MCF 10A (cell line): ENCODE data around the gene APOC3. TPM values are rescaled to one million over a fixed set of nuclear protein-coding genes. Genes with fewer than 3 reads are reported as not detected.

Experiments used
- BruUV-seq: library from RNA; stranded (reverse); fragments of 400-500 nt; replicated peaks from 2 replicates; lab custom pipeline; 2021; lab: Mats Ljungman, UMichigan
- CTCF ChIA-PET: fragments of 300-600 bp; sonication (Branson Sonifier 250); formaldehyde crosslinking; extraction: SDS; loops from one replicate; lab custom pipeline; 2021; ENCODE audit warnings: antibody characterized with exemption, inconsistent platforms; lab: Yijun Ruan, JAX
- POLR2A ChIA-PET: fragments of 300-600, 350-650 bp; sonication (Branson Sonifier 250); formaldehyde crosslinking; extraction: SDS; loops from one replicate; lab custom pipeline; 2020; ENCODE audit warnings: antibody characterized with exemption, inconsistent platforms; lab: Yijun Ruan, JAX
- DNase-seq: peaks from one replicate; pipeline ENCODE4 v3.0.0-alpha.2; 2018; ENCODE audit not compliant: unreplicated experiment
- H3K27ac Mint-ChIP-seq: one replicate; pipeline ENCODE4 v1.8.0; 2022; ENCODE audit warnings: mild to moderate bottlenecking, low read depth, mixed read lengths; ENCODE audit not compliant: unreplicated experiment
- H3K27me3 Mint-ChIP-seq: one replicate; pipeline ENCODE4 v1.8.0; 2022; ENCODE audit warnings: mixed read lengths; ENCODE audit not compliant: insufficient read depth, unreplicated experiment
- H3K36me3 Mint-ChIP-seq: one replicate; pipeline ENCODE4 v1.8.0; 2022; ENCODE audit warnings: mild to moderate bottlenecking, moderate library complexity, mixed read lengths; ENCODE audit not compliant: insufficient read depth, unreplicated experiment
- H3K4me1 Mint-ChIP-seq: one replicate; pipeline ENCODE4 v1.8.0; 2022; ENCODE audit warnings: mixed read lengths; ENCODE audit not compliant: insufficient read depth, unreplicated experiment
- H3K4me3 Mint-ChIP-seq: one replicate; pipeline ENCODE4 v1.8.0; 2022; ENCODE audit warnings: mild to moderate bottlenecking, moderate library complexity, mixed read lengths; ENCODE audit not compliant: unreplicated experiment
- H3K9me3 Mint-ChIP-seq: one replicate; pipeline ENCODE4 v1.8.0; 2022; ENCODE audit warnings: mixed read lengths; ENCODE audit not compliant: unreplicated experiment
- intact Hi-C: fragments of 100-400 bp; cut with micrococcal nuclease; formaldehyde crosslinking; loops from 2 replicates; pipeline ENCODE4 v1.14.1; 2022
- total RNA-seq: library from RNA; stranded (reverse); gene quantifications from 2 replicates; pipeline ENCODE4 v1.2.3, GENCODE V29; 2022
- TF ChIP-seq, protein P1 (sequence below): fragments of 200-600 bp; IDR thresholded peaks from one replicate; pipeline ENCODE4 v1.8.0; 2022; ENCODE audit warnings: antibody characterized with exemption, mild to moderate bottlenecking; ENCODE audit not compliant: unreplicated experiment

The APOC3 gene
- total RNA-seq, 1 experiment from 2014 or later, result not detected

DNA sequence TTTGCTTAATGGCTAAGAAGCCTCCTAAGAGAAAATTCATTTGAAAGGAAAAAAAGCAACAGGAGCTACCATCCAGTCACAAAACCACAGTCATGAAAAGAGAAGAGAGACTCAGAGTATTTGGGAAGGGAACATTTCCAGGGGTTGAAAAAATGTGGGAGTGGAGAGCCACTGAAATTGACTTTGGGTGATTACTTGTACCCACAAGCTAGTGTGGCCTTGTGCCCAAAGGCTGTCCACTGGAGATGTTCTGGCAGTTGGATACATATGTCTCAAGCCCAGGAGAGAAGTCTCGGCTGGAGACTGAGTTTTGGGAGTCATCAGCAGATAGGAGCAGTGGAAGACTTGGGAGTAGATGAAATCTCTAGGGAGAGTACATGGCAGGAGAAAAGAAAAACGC is 34.9 kb upstream of the APOC3 start:
- Mint-ChIP-seq H3K4me3 (no peak overlapping the region), H3K36me3 (no peaks in the 10 kb centered on the region), H3K4me1 (peaks cover 21% of the 10 kb centered on the region), H3K9me3 (no peaks in the 10 kb centered on the region), H3K27me3 (no peaks in the 10 kb centered on the region), H3K27ac (peak overlapping the region; percentile 43)
- POLR2A ChIA-PET, result interaction anchor here (1.5 to 2.1 kb wide), 2 partner anchors 9 to 14 kb away, joined by 3 to 5 read pairs; no protein-coding TSS in a partner anchor
- CTCF ChIA-PET, result interaction anchor here (0.9 to 9.7 kb wide), 3 partner anchors 40 to 311 kb away, joined by 4 to 124 read pairs (median 7); partner anchors contain the start of gene APOA1
- intact Hi-C loops, result loop anchor here (5.0 kb wide), 1 partner anchor 432 kb away; no protein-coding TSS in a partner anchor
- no TSS peak for BruUV-seq
- DNase-seq, result no peak
- TF ChIP-seq, protein P1, sequence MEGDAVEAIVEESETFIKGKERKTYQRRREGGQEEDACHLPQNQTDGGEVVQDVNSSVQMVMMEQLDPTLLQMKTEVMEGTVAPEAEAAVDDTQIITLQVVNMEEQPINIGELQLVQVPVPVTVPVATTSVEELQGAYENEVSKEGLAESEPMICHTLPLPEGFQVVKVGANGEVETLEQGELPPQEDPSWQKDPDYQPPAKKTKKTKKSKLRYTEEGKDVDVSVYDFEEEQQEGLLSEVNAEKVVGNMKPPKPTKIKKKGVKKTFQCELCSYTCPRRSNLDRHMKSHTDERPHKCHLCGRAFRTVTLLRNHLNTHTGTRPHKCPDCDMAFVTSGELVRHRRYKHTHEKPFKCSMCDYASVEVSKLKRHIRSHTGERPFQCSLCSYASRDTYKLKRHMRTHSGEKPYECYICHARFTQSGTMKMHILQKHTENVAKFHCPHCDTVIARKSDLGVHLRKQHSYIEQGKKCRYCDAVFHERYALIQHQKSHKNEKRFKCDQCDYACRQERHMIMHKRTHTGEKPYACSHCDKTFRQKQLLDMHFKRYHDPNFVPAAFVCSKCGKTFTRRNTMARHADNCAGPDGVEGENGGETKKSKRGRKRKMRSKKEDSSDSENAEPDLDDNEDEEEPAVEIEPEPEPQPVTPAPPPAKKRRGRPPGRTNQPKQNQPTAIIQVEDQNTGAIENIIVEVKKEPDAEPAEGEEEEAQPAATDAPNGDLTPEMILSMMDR, result no peak

- no peak overlapping the region for H3K27ac Mint-ChIP-seq
- H3K36me3 Mint-ChIP-seq, result no peaks in the 10 kb centered on the region
- ChIA-PET CTCF (interaction anchor here (1.1 to 1.7 kb wide), 2 partner anchors 39 to 431 kb away, joined by 6 to 7 read pairs; no protein-coding TSS in a partner anchor), POLR2A (no interaction called here)
- intact Hi-C loops, result no loop called here
- H3K9me3 Mint-ChIP-seq, result no peaks in the 10 kb centered on the region
- no TSS peak for BruUV-seq
- peaks cover 21% of the 10 kb centered on the region for H3K4me1 Mint-ChIP-seq
- no peaks in the 10 kb centered on the region for H3K27me3 Mint-ChIP-seq
- DNase-seq, result no peak
- no peak overlapping the region for H3K4me3 Mint-ChIP-seq
- TF ChIP-seq, protein P1, result no peak
Observed at GRCh38 chr11:116796548-116796947, 33.2 kb upstream of the APOC3 start.

GRCh38 chr11:116797816-116798215 is 31.9 kb upstream of the APOC3 start:
- H3K9me3 Mint-ChIP-seq, result no peaks in the 10 kb centered on the region
- no peaks in the 10 kb centered on the region for H3K36me3 Mint-ChIP-seq
- H3K4me3 Mint-ChIP-seq, result no peak overlapping the region
- BruUV-seq, result no TSS peak
- peaks cover 19% of the 10 kb centered on the region for H3K4me1 Mint-ChIP-seq
- ChIA-PET CTCF (interaction anchor here (0.8 kb wide), 1 partner anchor 16 kb away, joined by 3 read pairs; no protein-coding TSS in a partner anchor), POLR2A (interaction anchor here (0.9 to 1.7 kb wide), 2 partner anchors 8 to 10 kb away, joined by 3 to 6 read pairs; partner anchors contain the start of gene ZPR1)
- H3K27ac Mint-ChIP-seq, result no peak overlapping the region
- TF ChIP-seq, protein P1, result no peak
- DNase-seq, result no peak
- intact Hi-C loops, result no loop called here
- H3K27me3 Mint-ChIP-seq, result no peaks in the 10 kb centered on the region

- ChIA-PET CTCF (interaction anchor here (0.5 to 0.8 kb wide), 4 partner anchors 8 to 424 kb away, joined by 3 to 4 read pairs (median 4); no protein-coding TSS in a partner anchor), POLR2A (interaction anchor here (0.9 to 1.9 kb wide), 3 partner anchors 9 to 12 kb away, joined by 3 to 6 read pairs (median 5); partner anchors contain the start of gene ZPR1)
- DNase-seq, result no peak
- BruUV-seq, result no TSS peak
- Mint-ChIP-seq H3K9me3 (no peaks in the 10 kb centered on the region), H3K27me3 (no peaks in the 10 kb centered on the region), H3K4me3 (no peak overlapping the region), H3K27ac (no peak overlapping the region), H3K4me1 (peaks cover 14% of the 10 kb centered on the region), H3K36me3 (no peaks in the 10 kb centered on the region)
- intact Hi-C loops, result no loop called here
- TF ChIP-seq, protein P1, result no peak
Observed at GRCh38 chr11:116798368-116798767, 31.3 kb upstream of the APOC3 start.
